Lower lobe of right lung (tissue), 2 donors: Measurements from ENCODE around the gene BAK1. TPM values are rescaled to one million over a fixed set of nuclear protein-coding genes. Genes with fewer than 3 reads are reported as not detected.
"Not testable (repeated sequence)": the region's sequence is repeated elsewhere in the genome, so short reads cannot be mapped to it uniquely, and the experiment has no call there.

ENCODE experiments used
- ATAC-seq, 2 donors: fragments of 200-7000 bp; cut with Tn5 transposase; one replicate each; pipeline ENCODE4 v1.9.1; 2020 to 2022; ENCODE audit warnings: mild to moderate bottlenecking in 2 of 2, moderate library complexity in 2 of 2
- DNase-seq: peaks from one replicate; pipeline ENCODE4 v3.0.0-alpha.2; 2020
- H3K27ac ChIP-seq: fragments of 200-600 bp; one replicate; pipeline ENCODE4 v1.8.0; 2022
- H3K27me3 ChIP-seq: fragments of 200-600 bp; one replicate; pipeline ENCODE4 v1.8.0; 2022; ENCODE audit warnings: low read depth
- H3K36me3 ChIP-seq: fragments of 200-600 bp; one replicate; pipeline ENCODE4 v1.8.0; 2022; ENCODE audit warnings: mild to moderate bottlenecking
- H3K4me1 ChIP-seq: fragments of 200-600 bp; one replicate; pipeline ENCODE4 v1.8.0; 2022
- H3K4me3 ChIP-seq: fragments of 200-600 bp; one replicate; pipeline ENCODE4 v1.8.0; 2022; ENCODE audit warnings: mild to moderate bottlenecking
- H3K9me3 ChIP-seq: fragments of 200-600 bp; one replicate; pipeline ENCODE4 v1.8.0; 2022
- CTCF ChIP-seq: fragments of 200-600 bp; IDR thresholded peaks from one replicate; pipeline ENCODE4 v1.8.0; 2022; ENCODE audit warnings: antibody characterized with exemption, mild to moderate bottlenecking
- intact Hi-C: fragments of 100-400 bp; cut with DNase I; formaldehyde crosslinking; loops from one replicate; pipeline ENCODE4 v1.11.0; 2022
- total RNA-seq: library from RNA; stranded (reverse); fragmentation: NEBNext Ultra II Directional; extraction: Animal tissue kit (Norgen Biotek cat#: 25700); gene quantifications from one replicate; pipeline ENCODE4 v1.2.1, GENCODE V29; 2021
- donor health status: DM: no; HTN: yes; CAD: no; lungs with severe emphysema.

The BAK1 gene
- total RNA-seq, 1 donor from 2014 or later, result 22.3 TPM

GRCh38 chr6:33549896-33550295, 30.2 kb downstream of the BAK1 start:
- TF ChIP-seq CTCF, result no peak
- no peak overlapping the region for H3K4me3 ChIP-seq
- intact Hi-C loops, result no loop called here
- no peaks in the 10 kb centered on the region for H3K4me1 ChIP-seq
- H3K27me3 ChIP-seq, result no peaks in the 10 kb centered on the region
- ATAC-seq (no peak), DNase-seq (no peak)
- H3K9me3 ChIP-seq, result no peaks in the 10 kb centered on the region
- no peak overlapping the region for H3K27ac ChIP-seq
- no peaks in the 10 kb centered on the region for H3K36me3 ChIP-seq

- H3K4me1 ChIP-seq, result no peaks in the 10 kb centered on the region
- no peak for DNase-seq
- no peaks in the 10 kb centered on the region for H3K36me3 ChIP-seq
- TF ChIP-seq CTCF, result no peak
- no peak overlapping the region for H3K4me3 ChIP-seq
- H3K27ac ChIP-seq, result no peak overlapping the region
- no peaks in the 10 kb centered on the region for H3K27me3 ChIP-seq
- no peak for ATAC-seq
- H3K9me3 ChIP-seq, result no peaks in the 10 kb centered on the region
- intact Hi-C loops, result no loop called here
Measured at GRCh38 chr6:33549196-33549595, 30.9 kb downstream of the BAK1 start.

GRCh38 chr6:33547499-33547898, 32.6 kb downstream of the BAK1 start:
- no peak for ATAC-seq
- intact Hi-C loops, result no loop called here
- Histone ChIP-seq H3K27me3 (no peaks in the 10 kb centered on the region), H3K4me1 (no peaks in the 10 kb centered on the region), H3K27ac (no peak overlapping the region), H3K9me3 (no peaks in the 10 kb centered on the region), H3K36me3 (no peaks in the 10 kb centered on the region), H3K4me3 (no peak overlapping the region)
- no peak for TF ChIP-seq CTCF
- no peak for DNase-seq

- Histone ChIP-seq H3K27me3 (no peaks in the 10 kb centered on the region), H3K36me3 (no peaks in the 10 kb centered on the region), H3K4me3 (no peak overlapping the region), H3K27ac (no peak overlapping the region), H3K9me3 (no peaks in the 10 kb centered on the region), H3K4me1 (no peaks in the 10 kb centered on the region)
- TF ChIP-seq CTCF, result no peak
- intact Hi-C loops, result no loop called here
- ATAC-seq (no peak), DNase-seq (no peak)
Measured at GRCh38 chr6:33546766-33547165, 33.3 kb downstream of the BAK1 start.

GRCh38 chr6:33545292-33545691, 34.8 kb downstream of the BAK1 start:
- H3K36me3 ChIP-seq, DNase-seq, H3K9me3 ChIP-seq, H3K4me1 ChIP-seq, H3K27ac ChIP-seq, intact Hi-C loops, H3K4me3 ChIP-seq, ATAC-seq, H3K27me3 ChIP-seq: not testable (repeated sequence)

- no peak overlapping the region for H3K27ac ChIP-seq
- ATAC-seq, result no peak
- H3K9me3 ChIP-seq, result no peaks in the 10 kb centered on the region
- intact Hi-C loops, result no loop called here
- H3K27me3 ChIP-seq, result no peaks in the 10 kb centered on the region
- no peak overlapping the region for H3K4me3 ChIP-seq
- TF ChIP-seq CTCF, result no peak
- DNase-seq, result no peak
- H3K36me3 ChIP-seq, result no peaks in the 10 kb centered on the region
- H3K4me1 ChIP-seq, result no peaks in the 10 kb centered on the region
Measured at GRCh38 chr6:33543116-33543515, 37.0 kb downstream of the BAK1 start.
